ENCODE data around the gene SH3BGRL.

The SH3BGRL gene

DNA sequence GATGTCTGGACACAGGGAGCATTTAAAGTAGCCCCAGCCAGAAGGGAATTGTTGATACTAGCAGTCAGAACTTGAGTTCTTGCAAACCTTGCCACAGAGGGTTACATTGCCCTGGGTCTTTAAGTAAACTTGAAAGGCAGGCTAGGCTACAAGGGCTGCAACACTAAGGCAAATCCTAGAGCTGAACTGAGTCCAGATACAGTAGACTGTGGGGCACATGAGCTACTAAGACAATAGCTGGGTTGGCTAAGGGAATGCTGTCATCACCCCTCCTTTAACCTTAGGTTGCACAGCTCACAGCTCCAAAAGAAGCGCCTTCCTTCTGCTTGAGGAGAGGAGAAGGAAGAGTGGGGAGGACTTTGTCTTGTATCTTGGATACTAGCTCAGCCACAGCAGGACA lies 35.6 kb downstream of the SH3BGRL start:
- H3K9me3 Mint-ChIP-seq = peaks cover 4% of the 10 kb centered on the region
- H3K36me3 Mint-ChIP-seq = peaks cover 41% of the 10 kb centered on the region
- no peak overlapping the region for H3K27ac Mint-ChIP-seq

DNA sequence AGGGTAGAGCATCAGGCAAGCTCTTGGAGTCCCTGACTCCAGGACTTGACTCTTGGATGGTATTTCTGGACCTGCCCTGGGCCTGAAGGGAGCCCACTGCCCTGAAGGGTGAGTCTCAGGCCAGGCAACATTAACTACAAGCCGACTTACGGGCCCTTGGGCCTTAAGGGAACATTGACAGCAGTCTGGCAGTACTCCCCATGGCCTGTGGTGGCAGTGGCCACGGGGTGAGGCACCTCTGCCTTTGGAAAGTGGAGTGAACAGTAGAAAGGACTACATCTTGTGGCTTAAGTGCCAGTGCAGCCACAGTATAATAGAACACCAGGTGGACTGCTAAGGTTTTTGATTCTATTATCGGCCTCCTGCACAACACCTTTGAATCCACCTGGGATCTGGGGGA lies 36.3 kb downstream of the SH3BGRL start:
- Mint-ChIP-seq H3K4me1 (peaks cover 13% of the 10 kb centered on the region), H3K27me3 (no peaks in the 10 kb centered on the region), H3K4me3 (no peak overlapping the region), H3K9me3 (peaks cover 4% of the 10 kb centered on the region), H3K36me3 (peaks cover 42% of the 10 kb centered on the region), H3K27ac (no peak overlapping the region)

More for the DNA sequence above, 35.6 kb downstream of the SH3BGRL start:
- peaks cover 8% of the 10 kb centered on the region for H3K4me1 Mint-ChIP-seq
- no peaks in the 10 kb centered on the region for H3K27me3 Mint-ChIP-seq
- H3K4me3 Mint-ChIP-seq = no peak overlapping the region

DNA sequence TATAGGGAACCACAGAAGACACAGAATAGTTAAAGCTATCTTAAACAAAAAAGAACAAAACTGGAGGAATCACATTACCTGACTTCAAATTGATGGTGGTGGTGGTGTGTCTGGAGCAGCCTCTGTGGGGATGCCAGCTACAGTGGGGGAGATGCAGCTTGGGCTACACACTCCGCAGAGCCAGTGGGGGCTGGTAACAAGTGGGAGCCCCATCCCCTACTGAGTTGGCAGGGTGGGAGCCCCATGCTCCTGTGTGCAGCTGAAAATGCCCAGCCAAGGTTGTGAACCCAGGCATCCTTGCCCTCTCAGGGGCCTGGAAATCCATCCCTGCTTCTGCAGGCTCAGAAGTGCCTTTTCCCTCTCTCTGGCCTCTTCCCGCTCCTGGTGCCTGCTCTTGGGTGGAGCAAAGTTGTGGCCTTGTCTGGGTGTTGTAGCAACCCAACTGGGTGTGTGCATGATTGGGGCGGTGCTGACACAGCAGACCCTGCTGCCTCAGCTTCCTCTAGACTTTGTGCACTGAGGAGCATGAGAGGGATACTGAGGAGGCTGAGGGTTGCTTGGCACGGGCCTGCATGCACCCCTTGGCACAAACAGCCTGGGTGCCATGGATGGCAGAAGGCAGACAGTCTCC lies 38.9 kb downstream of the SH3BGRL start:
- Mint-ChIP-seq H3K36me3 (peaks cover 29% of the 10 kb centered on the region), H3K9me3 (peaks cover 4% of the 10 kb centered on the region), H3K4me3 (no peak overlapping the region), H3K4me1 (peaks cover 16% of the 10 kb centered on the region), H3K27me3 (no peaks in the 10 kb centered on the region), H3K27ac (no peak overlapping the region)

DNA sequence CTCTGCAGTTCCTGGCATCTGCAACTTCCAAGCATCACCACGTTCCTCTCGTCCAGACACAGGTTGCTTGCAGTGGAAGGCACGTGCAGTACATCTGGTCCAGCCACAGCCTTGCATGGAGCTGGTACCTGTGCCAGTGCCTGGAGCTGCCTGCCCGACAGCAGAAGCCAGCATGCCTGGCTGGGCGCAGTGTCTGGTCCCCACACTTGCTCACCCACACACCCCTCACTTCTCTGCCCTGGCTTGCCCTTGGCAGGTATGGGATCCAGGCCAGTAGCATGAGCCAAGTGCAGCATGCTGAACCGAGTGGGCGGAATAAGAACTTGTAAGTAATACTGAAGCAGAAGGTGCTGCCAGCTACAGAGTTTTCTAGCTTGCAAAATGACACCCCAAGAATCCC lies 39.9 kb downstream of the SH3BGRL start:
- H3K27ac Mint-ChIP-seq = no peak overlapping the region

DNA sequence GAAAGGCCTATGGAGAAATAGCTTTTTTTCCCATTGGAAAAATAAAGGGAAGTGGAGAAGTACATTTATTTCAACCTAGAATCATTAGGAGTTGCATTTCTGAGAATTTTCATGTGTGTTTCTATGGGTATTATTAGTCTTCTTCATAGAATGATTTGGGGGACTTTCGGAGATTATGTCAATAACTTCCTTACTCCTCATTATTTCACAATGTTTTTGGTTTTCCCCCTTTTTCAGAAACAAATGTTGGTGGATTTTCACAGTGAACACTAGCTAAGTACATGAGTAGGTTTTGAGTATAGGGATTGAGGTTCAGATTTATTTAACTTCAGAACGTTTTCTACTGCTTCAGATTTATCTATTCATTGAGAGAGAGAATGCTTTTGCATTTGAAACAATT lies 54.0 kb downstream of the SH3BGRL start:
- H3K4me1 Mint-ChIP-seq = peaks cover 28% of the 10 kb centered on the region
- peaks cover 3% of the 10 kb centered on the region for H3K36me3 Mint-ChIP-seq
- no peak overlapping the region for H3K27ac Mint-ChIP-seq
- no peaks in the 10 kb centered on the region for H3K9me3 Mint-ChIP-seq
- no peak overlapping the region for H3K4me3 Mint-ChIP-seq
- no peaks in the 10 kb centered on the region for H3K27me3 Mint-ChIP-seq

More for the DNA sequence above, 39.9 kb downstream of the SH3BGRL start:
- Mint-ChIP-seq H3K4me3 (no peak overlapping the region), H3K36me3 (peaks cover 25% of the 10 kb centered on the region), H3K4me1 (peaks cover 22% of the 10 kb centered on the region), H3K9me3 (peaks cover 4% of the 10 kb centered on the region), H3K27me3 (no peaks in the 10 kb centered on the region)

DNA sequence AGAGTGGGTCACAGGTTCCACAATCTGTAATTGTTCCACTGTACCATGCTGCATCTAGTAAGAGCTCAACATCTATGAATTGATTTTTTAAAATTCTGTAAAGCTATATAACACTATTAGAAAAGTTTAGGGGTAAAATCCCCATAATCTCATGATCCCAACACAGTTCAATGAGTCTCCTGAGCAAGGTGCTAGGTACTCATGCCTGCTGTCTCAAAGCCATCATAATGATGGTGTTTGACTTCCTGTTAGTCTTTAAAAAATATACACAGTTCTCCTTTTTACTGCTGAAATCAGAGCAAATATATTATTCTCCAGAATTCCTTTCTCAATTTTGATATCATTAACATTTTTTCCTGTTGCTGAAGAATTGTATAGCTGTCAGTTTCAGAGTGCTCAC lies 55.9 kb downstream of the SH3BGRL start:
- Mint-ChIP-seq H3K4me3 (no peak overlapping the region), H3K9me3 (no peaks in the 10 kb centered on the region), H3K4me1 (peaks cover 38% of the 10 kb centered on the region), H3K36me3 (peaks cover 3% of the 10 kb centered on the region), H3K27me3 (no peaks in the 10 kb centered on the region), H3K27ac (no peak overlapping the region)

DNA sequence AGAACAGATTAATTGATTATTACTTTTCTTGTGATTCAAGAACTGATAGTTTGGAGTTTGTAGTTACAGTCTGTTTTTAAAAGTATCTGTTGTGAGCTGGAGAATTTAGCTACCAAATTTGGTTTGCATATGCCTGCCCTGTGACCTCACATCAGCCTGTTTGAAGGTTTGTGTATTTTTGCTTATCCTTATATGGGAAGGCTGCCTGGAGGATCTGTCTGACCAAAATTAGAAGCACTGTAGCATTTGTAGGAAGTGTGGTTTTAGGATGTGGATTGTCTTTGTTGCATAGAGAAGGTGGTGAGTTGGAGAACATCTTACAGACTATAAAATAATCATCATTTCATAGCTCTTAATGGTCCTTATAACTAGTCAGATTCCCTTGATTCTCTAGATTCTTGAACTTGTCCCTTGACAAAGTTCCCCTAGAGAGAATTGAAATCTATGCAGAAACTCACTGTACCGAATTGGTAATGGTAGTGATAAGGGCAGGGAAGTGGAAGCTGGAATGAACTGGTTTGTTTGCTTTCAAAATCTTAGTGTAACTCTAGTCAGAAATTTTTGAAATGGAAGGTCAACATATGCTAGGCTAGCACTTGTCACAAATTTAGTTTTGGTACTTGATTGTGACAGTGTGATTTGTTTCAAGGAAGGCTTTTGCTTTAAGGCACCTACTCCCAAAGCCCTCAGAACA lies 57.3 kb downstream of the SH3BGRL start:
- no peak overlapping the region for H3K4me3 Mint-ChIP-seq
- H3K27ac Mint-ChIP-seq = no peak overlapping the region
- H3K36me3 Mint-ChIP-seq = no peaks in the 10 kb centered on the region
- H3K4me1 Mint-ChIP-seq = peaks cover 35% of the 10 kb centered on the region
- H3K27me3 Mint-ChIP-seq = no peaks in the 10 kb centered on the region
- no peaks in the 10 kb centered on the region for H3K9me3 Mint-ChIP-seq

DNA sequence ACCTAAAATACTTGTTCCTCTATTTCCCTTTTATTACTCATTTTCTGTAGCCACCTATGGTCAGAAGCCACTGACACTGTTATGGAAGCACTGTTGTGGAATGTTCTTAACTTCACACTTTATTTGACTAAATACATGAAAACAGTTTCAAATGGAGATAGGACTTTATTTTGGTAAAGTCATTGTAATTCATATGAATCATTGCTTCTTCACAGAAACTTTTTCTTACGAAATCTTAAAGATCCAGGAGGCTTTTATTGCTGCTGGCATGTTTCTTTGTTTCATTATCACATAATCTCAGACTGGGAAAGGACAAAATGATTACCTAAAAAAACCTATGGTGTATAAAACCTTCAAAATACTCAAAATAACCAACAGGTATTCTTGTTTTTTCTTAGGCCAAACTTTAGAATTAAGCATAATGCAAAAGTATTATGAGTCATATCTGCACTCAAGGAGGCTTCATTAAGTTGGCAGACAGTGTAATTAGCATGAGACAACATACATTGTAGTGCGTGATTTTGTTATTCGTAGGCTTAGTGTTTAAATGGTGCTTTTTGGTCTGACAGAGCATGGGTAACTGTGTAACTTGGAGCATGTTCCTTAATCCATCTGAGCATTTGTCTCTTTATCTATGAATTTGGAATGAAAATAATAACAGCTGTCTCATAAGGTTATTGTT lies 58.0 kb downstream of the SH3BGRL start:
- no peak overlapping the region for H3K27ac Mint-ChIP-seq

DNA sequence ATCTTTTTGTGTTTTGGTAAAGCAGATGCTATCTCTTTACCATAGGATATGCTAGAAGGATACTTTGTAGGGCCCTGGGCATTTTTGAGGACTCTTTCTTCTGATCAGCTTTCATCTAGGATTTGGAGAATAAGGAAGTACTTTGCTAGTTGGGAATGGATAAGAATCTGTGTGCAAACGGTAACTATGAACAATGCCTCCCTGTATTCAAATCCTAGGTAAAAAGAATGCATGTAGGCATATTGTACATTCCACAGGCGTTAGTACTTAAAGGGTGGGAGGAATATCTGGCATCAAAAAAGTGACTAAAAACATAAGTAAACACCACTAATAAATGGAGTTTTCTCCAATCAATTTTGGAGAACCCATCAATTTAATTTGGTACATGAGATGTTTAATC lies 59.7 kb downstream of the SH3BGRL start:
- H3K27ac Mint-ChIP-seq = no peak overlapping the region
- no peaks in the 10 kb centered on the region for H3K9me3 Mint-ChIP-seq
- no peaks in the 10 kb centered on the region for H3K27me3 Mint-ChIP-seq
- H3K4me3 Mint-ChIP-seq = no peak overlapping the region
- H3K36me3 Mint-ChIP-seq = peaks cover 4% of the 10 kb centered on the region
- H3K4me1 Mint-ChIP-seq = peaks cover 47% of the 10 kb centered on the region

More for the DNA sequence above, 58.0 kb downstream of the SH3BGRL start:
- no peaks in the 10 kb centered on the region for H3K36me3 Mint-ChIP-seq
- H3K4me1 Mint-ChIP-seq = peaks cover 35% of the 10 kb centered on the region
- H3K4me3 Mint-ChIP-seq = no peak overlapping the region
- no peaks in the 10 kb centered on the region for H3K27me3 Mint-ChIP-seq
- H3K9me3 Mint-ChIP-seq = no peaks in the 10 kb centered on the region

DNA sequence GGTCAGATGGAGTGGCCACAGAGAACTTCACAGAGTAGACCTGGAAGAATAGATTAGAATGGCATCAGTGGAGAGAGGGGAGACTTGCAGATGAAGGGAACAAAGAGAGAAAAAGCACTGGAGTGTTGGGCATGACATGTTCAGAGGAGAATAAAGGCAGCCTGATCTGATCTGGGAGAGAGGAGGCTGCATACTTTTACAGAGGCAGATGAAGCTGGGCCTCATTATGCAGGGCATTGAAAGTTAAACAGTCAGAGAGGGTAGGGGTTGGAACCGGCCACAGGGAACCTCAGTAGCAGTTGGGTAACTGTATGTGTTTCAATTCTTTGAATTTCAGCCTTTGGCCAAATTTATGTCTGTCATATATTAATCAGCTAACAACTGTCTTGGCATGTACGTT lies 61.2 kb downstream of the SH3BGRL start:
- Mint-ChIP-seq H3K9me3 (no peaks in the 10 kb centered on the region), H3K4me1 (peaks cover 60% of the 10 kb centered on the region), H3K4me3 (no peak overlapping the region), H3K36me3 (peaks cover 4% of the 10 kb centered on the region), H3K27me3 (no peaks in the 10 kb centered on the region), H3K27ac (no peak overlapping the region)

DNA sequence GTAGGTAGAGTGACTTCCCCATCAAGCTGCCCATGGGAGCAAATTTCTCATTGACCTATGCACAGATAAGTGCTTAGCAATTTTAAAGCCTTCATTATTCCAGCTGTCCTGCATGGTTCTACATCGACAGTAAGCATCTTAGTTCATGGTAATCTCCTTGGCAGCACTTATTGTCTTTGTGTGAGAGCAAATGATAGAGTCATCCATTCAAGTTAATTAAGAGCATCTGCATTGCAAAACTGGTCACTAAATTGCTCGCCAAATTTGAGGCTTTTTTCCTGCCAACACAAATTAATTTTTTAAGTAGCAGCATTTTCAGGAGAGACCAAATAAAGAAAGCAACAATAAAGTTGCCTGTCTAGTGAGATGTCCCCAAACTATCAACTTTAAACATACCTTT lies 76.7 kb downstream of the SH3BGRL start:
- H3K36me3 Mint-ChIP-seq = peaks cover 23% of the 10 kb centered on the region
- no peaks in the 10 kb centered on the region for H3K27me3 Mint-ChIP-seq
- no peaks in the 10 kb centered on the region for H3K4me1 Mint-ChIP-seq
- H3K4me3 Mint-ChIP-seq = no peak overlapping the region
- H3K9me3 Mint-ChIP-seq = no peaks in the 10 kb centered on the region
- no peak overlapping the region for H3K27ac Mint-ChIP-seq

DNA sequence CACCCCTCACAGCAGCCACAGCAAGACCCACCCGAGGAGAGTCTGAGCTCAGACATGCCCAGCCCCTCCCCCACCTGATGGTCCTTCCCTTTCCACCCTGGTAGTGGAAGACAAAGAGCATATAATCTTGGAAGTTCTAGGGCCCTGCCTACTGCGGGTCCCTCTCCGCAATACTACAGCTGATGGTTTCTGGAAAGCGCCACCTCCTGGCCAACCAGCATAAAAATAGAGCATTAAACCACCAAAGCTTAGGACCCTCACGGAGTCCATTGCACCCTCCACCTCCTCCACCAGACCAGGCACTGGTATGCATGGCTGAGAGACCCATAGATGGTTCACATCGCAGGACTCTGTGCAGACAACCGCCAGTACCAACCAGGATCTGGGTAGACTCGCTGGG lies 78.2 kb downstream of the SH3BGRL start:
- Mint-ChIP-seq H3K4me3 (no peak overlapping the region), H3K27ac (no peak overlapping the region), H3K27me3 (no peaks in the 10 kb centered on the region), H3K9me3 (no peaks in the 10 kb centered on the region), H3K4me1 (no peaks in the 10 kb centered on the region), H3K36me3 (peaks cover 34% of the 10 kb centered on the region)

DNA sequence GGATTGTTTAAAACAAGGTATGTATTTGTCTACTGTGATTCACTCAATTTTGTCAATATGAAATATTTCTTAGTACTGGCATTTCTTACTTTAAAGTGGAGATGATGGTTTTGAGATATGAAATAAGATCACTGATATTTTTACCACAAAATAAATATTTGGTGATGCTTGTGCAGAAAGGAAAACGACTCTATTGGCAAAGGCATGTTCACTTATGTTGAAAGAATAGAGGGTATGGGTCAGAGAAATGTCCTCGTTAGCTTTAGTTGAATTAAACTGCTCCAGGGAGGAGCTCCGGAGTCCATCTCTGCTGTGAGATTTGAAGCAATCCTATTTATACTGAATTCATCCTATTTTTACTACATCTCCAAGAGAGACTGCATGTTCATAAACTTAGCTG lies 84.2 kb downstream of the SH3BGRL start:
- peaks cover 51% of the 10 kb centered on the region for H3K36me3 Mint-ChIP-seq
- peaks cover 4% of the 10 kb centered on the region for H3K9me3 Mint-ChIP-seq
- H3K4me3 Mint-ChIP-seq = no peak overlapping the region
- no peaks in the 10 kb centered on the region for H3K4me1 Mint-ChIP-seq
- H3K27ac Mint-ChIP-seq = no peak overlapping the region
- H3K27me3 Mint-ChIP-seq = no peaks in the 10 kb centered on the region

DNA sequence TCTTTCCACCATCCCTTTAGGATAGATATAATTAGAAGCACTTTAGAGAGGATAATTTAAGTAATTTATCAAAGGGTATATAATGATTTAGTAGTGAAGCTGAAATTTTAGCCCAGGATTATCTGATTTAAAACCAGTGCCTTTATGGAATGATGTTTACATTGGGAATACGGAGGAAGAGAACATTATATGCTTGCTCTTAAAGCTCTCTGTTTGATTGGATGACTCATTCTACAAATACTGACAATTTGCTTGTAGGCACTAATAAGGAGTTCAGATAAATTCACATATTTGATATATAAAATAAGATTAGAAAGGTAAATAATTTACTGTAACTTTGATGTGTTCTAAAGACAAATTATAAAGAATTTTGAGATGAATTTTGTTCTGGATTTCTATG lies 84.7 kb downstream of the SH3BGRL start:
- Mint-ChIP-seq H3K4me1 (no peaks in the 10 kb centered on the region), H3K4me3 (no peak overlapping the region), H3K27me3 (no peaks in the 10 kb centered on the region), H3K27ac (no peak overlapping the region), H3K36me3 (peaks cover 50% of the 10 kb centered on the region), H3K9me3 (peaks cover 4% of the 10 kb centered on the region)

DNA sequence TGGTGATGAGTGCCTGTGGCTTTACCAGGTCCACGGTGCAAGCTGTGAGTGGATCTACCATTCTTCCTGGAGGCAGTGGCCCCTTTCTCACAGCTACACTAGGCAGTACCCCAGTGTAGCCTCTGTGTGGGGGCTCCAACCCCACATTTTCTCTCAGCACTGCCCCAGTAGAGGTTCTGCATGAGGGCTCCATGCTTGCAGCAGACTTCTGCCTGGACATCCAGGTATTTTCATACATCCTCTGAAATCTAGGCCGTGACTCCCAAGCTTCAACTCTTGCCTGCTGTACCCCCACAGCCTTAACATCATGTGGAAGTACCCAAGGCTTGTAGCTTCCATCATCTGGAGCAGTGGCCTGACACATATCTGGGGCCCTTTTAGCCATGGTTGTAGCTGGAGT lies 90.1 kb downstream of the SH3BGRL start:
- peaks cover 51% of the 10 kb centered on the region for H3K36me3 Mint-ChIP-seq
- no peaks in the 10 kb centered on the region for H3K27me3 Mint-ChIP-seq
- peaks cover 8% of the 10 kb centered on the region for H3K9me3 Mint-ChIP-seq
- H3K27ac Mint-ChIP-seq = no peak overlapping the region
- no peak overlapping the region for H3K4me3 Mint-ChIP-seq
- H3K4me1 Mint-ChIP-seq = peaks cover 6% of the 10 kb centered on the region

DNA sequence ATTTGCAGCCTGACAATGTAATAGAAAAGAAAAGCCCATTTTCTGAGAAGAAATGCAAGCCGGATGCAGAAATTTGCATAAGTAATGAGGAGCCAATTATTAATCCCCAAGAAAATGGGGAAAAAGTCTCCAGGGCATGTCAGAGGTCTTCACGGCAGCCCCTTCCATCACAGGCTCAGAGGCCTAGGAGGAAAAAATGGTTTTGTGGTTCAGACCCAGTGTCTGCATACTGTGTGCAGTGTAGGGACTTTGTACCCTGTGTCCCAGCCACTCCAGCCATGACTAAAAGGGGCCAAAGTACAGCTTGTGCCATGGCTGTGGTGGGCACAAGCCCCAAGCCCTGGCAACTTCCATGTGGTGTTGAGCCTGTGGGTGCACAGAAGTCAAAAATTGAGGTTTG lies 92.2 kb downstream of the SH3BGRL start:
- no peak overlapping the region for H3K27ac Mint-ChIP-seq
- peaks cover 40% of the 10 kb centered on the region for H3K36me3 Mint-ChIP-seq
- peaks cover 6% of the 10 kb centered on the region for H3K4me1 Mint-ChIP-seq
- peaks cover 8% of the 10 kb centered on the region for H3K9me3 Mint-ChIP-seq
- no peaks in the 10 kb centered on the region for H3K27me3 Mint-ChIP-seq
- no peak overlapping the region for H3K4me3 Mint-ChIP-seq
